AG10803 (cell line): ENCODE results near the gene WDR62.

ENCODE experiments used
- DNase-seq: peaks from one replicate; pipeline ENCODE4 v3.0.0; 2010; ENCODE audit warnings: low read depth
- H3K4me3 ChIP-seq: 2 replicates; pipeline ENCODE4 v1.5.1; 2011; ENCODE audit warnings: mild to moderate bottlenecking, low read length, control low read depth
- CTCF ChIP-seq: conservative IDR thresholded peaks from 2 replicates; pipeline ENCODE4 v1.5.1; 2011; ENCODE audit warnings: mild to moderate bottlenecking, low read length, control low read depth, inconsistent platforms

The WDR62 gene

GRCh38 chr19:36082916-36083315 lies 28.2 kb downstream of the WDR62 start:
- DNase-seq: no peak
- TF ChIP-seq CTCF: no peak
- no peak overlapping the region for H3K4me3 ChIP-seq

- DNase-seq: no peak
- no peak for TF ChIP-seq CTCF
- H3K4me3 ChIP-seq: no peak overlapping the region
Observed at GRCh38 chr19:36084231-36085009, 29.7 kb downstream of the WDR62 start.

- DNase-seq: no peak
- TF ChIP-seq CTCF: no peak
Observed at GRCh38 chr19:36086326-36086725, 31.6 kb downstream of the WDR62 start.

GRCh38 chr19:36089847-36090246 lies 35.1 kb downstream of the WDR62 start:
- TF ChIP-seq CTCF: no peak
- DNase-seq: no peak
- H3K4me3 ChIP-seq: no peak overlapping the region

More at GRCh38 chr19:36086326-36086725, 31.6 kb downstream of the WDR62 start:
- H3K4me3 ChIP-seq: no peak overlapping the region

GRCh38 chr19:36090910-36091695 lies 36.4 kb downstream of the WDR62 start:
- DNase-seq: no peak
- no peak for TF ChIP-seq CTCF

GRCh38 chr19:36092566-36092965 lies 37.9 kb downstream of the WDR62 start:
- no peak overlapping the region for H3K4me3 ChIP-seq
- no peak for DNase-seq
- TF ChIP-seq CTCF: no peak

More at GRCh38 chr19:36090910-36091695, 36.4 kb downstream of the WDR62 start:
- H3K4me3 ChIP-seq: no peak overlapping the region
